ENCODE results near the gene NPTN. TPM values are rescaled to one million over a fixed set of nuclear protein-coding genes. Genes with fewer than 3 reads are reported as not detected.

NPTN gene
- total RNA-seq, 1 experiment from 2014 or later = 190 TPM

DNA sequence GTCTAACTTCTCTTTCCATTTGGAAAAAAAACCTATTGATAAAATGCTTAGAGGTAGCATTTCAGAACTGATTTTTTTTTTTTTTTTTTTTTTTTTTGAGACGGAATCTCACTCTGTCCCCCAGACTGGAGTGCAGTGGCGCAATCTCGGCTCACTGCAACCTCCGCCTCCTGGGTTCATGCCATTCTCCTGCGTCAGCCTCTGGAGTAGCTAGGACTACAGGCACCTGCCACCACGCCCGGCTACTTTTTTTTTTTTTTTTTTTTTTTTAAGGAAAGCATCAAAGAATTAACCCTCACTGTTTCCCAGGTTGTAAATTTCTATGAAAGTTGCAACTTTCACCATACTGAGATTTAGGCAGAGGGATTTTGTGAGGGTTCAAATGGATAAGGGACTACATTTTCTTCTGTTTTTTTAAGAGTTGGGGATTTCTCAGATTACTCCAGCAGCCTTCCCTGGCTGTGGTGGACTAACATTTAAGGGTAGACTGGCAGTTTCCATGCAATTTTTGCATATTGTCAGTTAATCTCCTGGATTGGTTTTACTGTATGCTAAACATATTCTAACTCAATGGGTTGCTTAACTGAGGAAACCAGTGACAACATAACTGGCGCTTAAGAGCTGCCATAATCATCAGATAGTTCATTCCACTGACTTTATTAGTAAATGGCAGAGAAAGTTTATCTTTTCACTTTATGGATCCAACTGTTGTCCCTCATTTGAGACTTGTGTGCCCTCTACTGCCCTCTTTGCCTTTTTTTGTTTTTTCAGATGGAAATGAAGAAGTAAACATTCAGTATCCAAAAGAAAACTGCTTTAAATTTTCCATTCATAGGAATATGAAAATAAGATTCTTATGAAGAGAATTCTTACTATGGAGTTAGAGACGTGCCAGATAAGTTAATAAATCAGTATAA, 93.7 kb downstream of the NPTN start:
- peaks cover 13% of the 10 kb centered on the region for H3K4me1 Mint-ChIP-seq (ENCODE audit: low read depth, unreplicated experiment)
- H3K9me3 Mint-ChIP-seq (ENCODE audit: low read depth, unreplicated experiment) = no peaks in the 10 kb centered on the region
- no TSS peak for BruUV-seq (replicated peaks)
- CTCF ChIA-PET = interaction anchor here (0.6 to 0.7 kb wide), 5 partner anchors 132 to 540 kb away, joined by 3 to 8 read pairs (median 5); no protein-coding TSS in a partner anchor
- intact Hi-C loops (cut with micrococcal nuclease; ENCODE audit: unreplicated experiment) = loop anchor here (5.0 kb wide), 1 partner anchor 232 kb away; no protein-coding TSS in a partner anchor
- no peak overlapping the region for H3K4me3 Mint-ChIP-seq (ENCODE audit: low read depth, unreplicated experiment)
- H3K36me3 Mint-ChIP-seq (ENCODE audit: insufficient read depth, unreplicated experiment) = no peaks in the 10 kb centered on the region
- no peak overlapping the region for H3K27ac Mint-ChIP-seq (ENCODE audit: unreplicated experiment)
- DNase-seq = peak; percentile 74
- TF ChIP-seq, protein P1, sequence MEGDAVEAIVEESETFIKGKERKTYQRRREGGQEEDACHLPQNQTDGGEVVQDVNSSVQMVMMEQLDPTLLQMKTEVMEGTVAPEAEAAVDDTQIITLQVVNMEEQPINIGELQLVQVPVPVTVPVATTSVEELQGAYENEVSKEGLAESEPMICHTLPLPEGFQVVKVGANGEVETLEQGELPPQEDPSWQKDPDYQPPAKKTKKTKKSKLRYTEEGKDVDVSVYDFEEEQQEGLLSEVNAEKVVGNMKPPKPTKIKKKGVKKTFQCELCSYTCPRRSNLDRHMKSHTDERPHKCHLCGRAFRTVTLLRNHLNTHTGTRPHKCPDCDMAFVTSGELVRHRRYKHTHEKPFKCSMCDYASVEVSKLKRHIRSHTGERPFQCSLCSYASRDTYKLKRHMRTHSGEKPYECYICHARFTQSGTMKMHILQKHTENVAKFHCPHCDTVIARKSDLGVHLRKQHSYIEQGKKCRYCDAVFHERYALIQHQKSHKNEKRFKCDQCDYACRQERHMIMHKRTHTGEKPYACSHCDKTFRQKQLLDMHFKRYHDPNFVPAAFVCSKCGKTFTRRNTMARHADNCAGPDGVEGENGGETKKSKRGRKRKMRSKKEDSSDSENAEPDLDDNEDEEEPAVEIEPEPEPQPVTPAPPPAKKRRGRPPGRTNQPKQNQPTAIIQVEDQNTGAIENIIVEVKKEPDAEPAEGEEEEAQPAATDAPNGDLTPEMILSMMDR (IDR thresholded peaks at IDR 0.05; ENCODE audit: unreplicated experiment) = no peak
- H3K27me3 Mint-ChIP-seq (ENCODE audit: unreplicated experiment) = no peaks in the 10 kb centered on the region

DNA sequence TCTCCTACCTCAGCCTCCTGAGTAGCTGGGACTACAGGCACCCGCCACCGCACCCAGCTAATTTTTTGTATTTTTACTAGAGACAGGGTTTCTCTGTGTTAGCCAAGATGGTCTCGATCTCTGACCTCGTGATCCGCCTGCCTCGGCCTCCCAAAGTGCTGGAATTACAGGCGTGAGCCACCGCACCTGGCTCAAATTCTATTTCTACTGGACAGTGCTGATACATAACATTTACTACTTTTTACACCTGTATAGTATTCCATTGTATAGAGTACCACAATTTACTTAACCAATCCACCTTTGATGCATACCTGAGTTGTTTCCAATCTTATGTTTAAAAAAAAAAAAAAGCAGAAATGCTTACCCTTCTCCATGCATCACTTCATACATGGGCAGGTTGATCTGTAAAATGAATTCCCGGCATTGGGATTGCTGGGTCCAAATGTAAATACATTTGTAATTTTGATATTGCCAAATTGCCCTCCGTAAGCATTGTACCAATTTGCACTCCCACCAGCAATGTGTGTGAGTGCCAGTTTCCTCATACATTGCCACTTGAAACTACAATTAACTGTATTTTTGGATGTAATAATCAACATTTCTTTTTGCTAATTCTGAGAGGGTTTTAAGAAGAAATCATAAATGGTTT, 94.5 kb downstream of the NPTN start:
- Mint-ChIP-seq H3K27ac (ENCODE audit: unreplicated experiment) (no peak overlapping the region), H3K27me3 (ENCODE audit: unreplicated experiment) (no peaks in the 10 kb centered on the region), H3K4me3 (ENCODE audit: low read depth, unreplicated experiment) (no peak overlapping the region), H3K36me3 (ENCODE audit: insufficient read depth, unreplicated experiment) (no peaks in the 10 kb centered on the region), H3K9me3 (ENCODE audit: low read depth, unreplicated experiment) (no peaks in the 10 kb centered on the region), H3K4me1 (ENCODE audit: low read depth, unreplicated experiment) (peaks cover 13% of the 10 kb centered on the region)
- CTCF ChIA-PET = interaction anchor here (0.6 to 0.7 kb wide), 4 partner anchors 131 to 539 kb away, joined by 3 to 8 read pairs (median 6); no protein-coding TSS in a partner anchor
- TF ChIP-seq, protein P1 (IDR thresholded peaks at IDR 0.05; ENCODE audit: unreplicated experiment) = no peak
- DNase-seq = no peak
- intact Hi-C loops (cut with micrococcal nuclease; ENCODE audit: unreplicated experiment) = no loop called here
- BruUV-seq (replicated peaks) = no TSS peak

DNA sequence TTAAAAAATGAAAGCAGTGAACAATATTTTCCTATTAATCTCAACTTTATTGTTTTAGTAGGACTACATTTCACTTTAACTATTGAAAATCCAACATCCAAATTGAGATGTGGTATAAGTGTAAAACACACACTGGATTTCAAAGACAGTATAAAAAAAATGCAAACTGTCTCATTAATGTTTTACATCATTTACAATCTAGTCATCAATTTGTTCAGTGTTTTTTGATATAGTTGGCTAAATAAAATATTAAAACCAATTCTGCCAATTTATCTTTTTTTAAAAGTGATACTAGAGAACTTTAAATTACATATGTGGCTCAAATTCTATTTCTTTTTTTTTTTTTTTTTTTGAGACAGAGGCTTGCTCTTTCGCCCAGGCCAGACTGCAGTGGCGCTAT, 95.1 kb downstream of the NPTN start:
- Mint-ChIP-seq H3K36me3 (ENCODE audit: insufficient read depth, unreplicated experiment) (no peaks in the 10 kb centered on the region), H3K4me1 (ENCODE audit: low read depth, unreplicated experiment) (peaks cover 13% of the 10 kb centered on the region), H3K4me3 (ENCODE audit: low read depth, unreplicated experiment) (no peak overlapping the region), H3K9me3 (ENCODE audit: low read depth, unreplicated experiment) (no peaks in the 10 kb centered on the region), H3K27me3 (ENCODE audit: unreplicated experiment) (no peaks in the 10 kb centered on the region), H3K27ac (ENCODE audit: unreplicated experiment) (no peak overlapping the region)
- intact Hi-C loops (cut with micrococcal nuclease; ENCODE audit: unreplicated experiment) = no loop called here
- TF ChIP-seq, protein P1 (IDR thresholded peaks at IDR 0.05; ENCODE audit: unreplicated experiment) = no peak
- no TSS peak for BruUV-seq (replicated peaks)
- CTCF ChIA-PET = no interaction called here
- DNase-seq = no peak

DNA sequence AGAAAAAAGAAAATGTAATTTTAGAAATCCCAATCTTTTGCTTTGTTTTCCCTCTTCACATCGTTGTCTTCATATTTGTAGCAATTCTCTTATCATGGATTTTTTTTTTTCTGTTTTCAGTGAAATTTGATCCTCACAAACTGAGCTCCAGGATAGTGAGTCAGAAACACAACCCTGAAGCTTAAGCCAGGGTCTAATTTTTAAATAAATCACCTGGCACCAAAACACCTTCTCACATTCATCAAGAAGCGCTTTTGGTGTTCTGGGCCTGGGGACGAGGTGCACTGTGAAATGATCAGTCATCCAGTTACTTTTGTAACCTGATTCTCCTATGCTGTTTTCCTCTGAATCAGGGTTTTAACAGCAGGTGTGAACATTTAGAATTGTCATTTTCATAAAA, 102.5 kb downstream of the NPTN start:
- Mint-ChIP-seq H3K4me3 (ENCODE audit: low read depth, unreplicated experiment) (no peak overlapping the region), H3K27me3 (ENCODE audit: unreplicated experiment) (peaks cover 8% of the 10 kb centered on the region), H3K4me1 (ENCODE audit: low read depth, unreplicated experiment) (no peaks in the 10 kb centered on the region), H3K27ac (ENCODE audit: unreplicated experiment) (no peak overlapping the region), H3K36me3 (ENCODE audit: insufficient read depth, unreplicated experiment) (no peaks in the 10 kb centered on the region), H3K9me3 (ENCODE audit: low read depth, unreplicated experiment) (no peaks in the 10 kb centered on the region)
- BruUV-seq (replicated peaks) = no TSS peak
- DNase-seq = no peak
- intact Hi-C loops (cut with micrococcal nuclease; ENCODE audit: unreplicated experiment) = no loop called here
- CTCF ChIA-PET = no interaction called here
- TF ChIP-seq, protein P1 (IDR thresholded peaks at IDR 0.05; ENCODE audit: unreplicated experiment) = no peak
